ENCODE measurements around the gene DSN1.

DNA sequence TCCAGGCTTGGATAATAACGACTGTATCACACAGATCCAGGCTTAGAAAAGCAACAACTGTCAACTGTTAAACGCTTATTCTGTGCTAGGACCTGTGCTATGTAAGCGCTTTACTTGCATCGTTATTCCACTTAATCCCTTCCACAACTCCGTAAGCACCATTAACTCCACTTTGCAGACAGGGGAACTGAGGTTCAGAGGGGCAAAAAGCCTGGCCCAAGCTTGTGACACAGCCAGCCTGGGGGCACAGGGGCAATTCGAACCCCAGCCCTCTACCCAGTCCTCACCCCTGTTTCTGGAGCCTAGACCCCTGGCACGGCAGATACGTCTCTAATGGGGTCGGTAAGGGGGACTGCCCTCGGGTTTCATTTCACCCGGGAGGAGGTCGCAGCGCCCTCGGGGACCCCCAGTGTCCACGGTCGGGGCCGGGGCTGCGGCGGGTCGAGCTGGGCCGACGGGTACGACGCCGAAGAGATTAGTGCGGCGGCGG is 411 bp downstream of the DSN1 start:
- TF ChIP-seq CTCF (IDR thresholded peaks at IDR 0.05) (no peak), ZFX (IDR thresholded peaks at IDR 0.05; ENCODE audit: borderline replicate concordance) (no peak)

Measured in 22Rv1 (cell line).